B cell (primary cell): Measurements from ENCODE around the gene PARP3. TPM values are rescaled to one million over a fixed set of nuclear protein-coding genes. Genes with fewer than 3 reads are reported as not detected.

Experiments
- ATAC-seq: fragments of 200-7000 bp; cut with Tn5 transposase; one replicate; pipeline ENCODE4 v1.10.0; 2021; ENCODE audit warnings: low read depth, mild to moderate bottlenecking, moderate number of reproducible peaks, moderate library complexity
- CTCF ChIA-PET: fragments of 350-600 bp; sonication (Branson Sonifier 250); formaldehyde crosslinking; loops from one replicate; lab custom pipeline; 2021; ENCODE audit warnings: antibody characterized with exemption, inconsistent platforms; lab: Charles Lee
- POLR2A ChIA-PET: fragments of 350-600 bp; sonication (Branson Sonifier 250); formaldehyde crosslinking; loops from one replicate; lab custom pipeline; 2021; ENCODE audit warnings: antibody characterized with exemption; lab: Charles Lee
- DNase-seq: peaks from one replicate; pipeline ENCODE4 v3.0.0; 2013
- H2AFZ ChIP-seq: 2 replicates; pipeline ENCODE4 v1.6.1; 2012; ENCODE audit warnings: mild to moderate bottlenecking, low read depth, low read length; ENCODE audit not compliant: insufficient read depth, poor library complexity, severe bottlenecking
- H3K27ac ChIP-seq, 2 donors: 1 replicate in 1 of 2; 2 replicates in 1 of 2; pipeline ENCODE4 v1.5.1; 2012 to 2013; ENCODE audit warnings: low read length in 2 of 2, mild to moderate bottlenecking in 2 of 2, moderate library complexity in 1 of 2
- H3K27me3 ChIP-seq, 4 experiments: fragments of 200-600 bp in 1 of 4; sonication (generic) in 1 of 4; replicated peaks in 1 of 4; 1 replicate in 2 of 4; 2 replicates in 2 of 4; pipeline versions ENCODE4 v1.6.1 to v1.7.0; 2013 to 2016; ENCODE audit warnings: low read length in 3 of 4, mild to moderate bottlenecking in 2 of 4, mixed read lengths in 1 of 4, moderate library complexity in 1 of 4; ENCODE audit not compliant: insufficient read depth in 4 of 4, control insufficient read depth in 3 of 4; ENCODE audit errors: control extremely low read depth in 1 of 4
- H3K36me3 ChIP-seq, 2 experiments: replicated peaks in 1 of 2; 1 replicate in 1 of 2; 2 replicates in 1 of 2; pipeline versions ENCODE4 v1.6.1 to v1.7.1; 2013; ENCODE audit warnings: low read length in 1 of 2; ENCODE audit not compliant: insufficient read depth in 2 of 2, control insufficient read depth in 1 of 2; ENCODE audit errors: control extremely low read depth in 1 of 2, extremely low read depth in 1 of 2
- H3K4me1 ChIP-seq, 2 donors: fragments of 200-600 bp in 1 of 2; sonication (generic) in 1 of 2; 1 replicate in 1 of 2; 2 replicates in 1 of 2; pipeline versions ENCODE4 v1.5.1 to v1.6.1; 2013 to 2017; ENCODE audit warnings: low read length in 2 of 2; ENCODE audit not compliant: control insufficient read depth in 2 of 2, insufficient read depth in 2 of 2
- H3K4me2 ChIP-seq: replicated peaks from 2 replicates; pipeline ENCODE3; 2012; ENCODE audit warnings: mild to moderate bottlenecking, low read depth, low read length; ENCODE audit not compliant: poor library complexity, severe bottlenecking
- H3K4me3 ChIP-seq, 5 experiments: fragments of 200-600 bp in 1 of 5; sonication (generic) in 1 of 5; 1 replicate in 3 of 5; 2 replicates in 2 of 5; pipeline versions ENCODE4 v1.5.1 to v1.7.0; 2011 to 2016; ENCODE audit warnings: low read length in 4 of 5, mild to moderate bottlenecking in 4 of 5, low read depth in 2 of 5, control low read depth in 1 of 5, moderate library complexity in 1 of 5; ENCODE audit not compliant: insufficient read depth in 1 of 5; ENCODE audit errors: control extremely low read depth in 1 of 5, extremely low read depth in 1 of 5
- H3K79me2 ChIP-seq: fragments of 200-600 bp; sonication (generic); one replicate; pipeline ENCODE4 v1.6.0; 2016; ENCODE audit warnings: low read length; ENCODE audit not compliant: control insufficient read depth, insufficient read depth
- H3K9ac ChIP-seq: fragments of 200-600 bp; sonication (generic); 2 replicates; pipeline ENCODE4 v1.6.1; 2017; ENCODE audit warnings: mild to moderate bottlenecking, low read length, moderate library complexity
- H3K9me3 ChIP-seq, 3 donors: one replicate each; pipeline versions ENCODE4 v1.6.1 to v1.7.1; 2013; ENCODE audit warnings: low read length in 2 of 3; ENCODE audit not compliant: control insufficient read depth in 2 of 3, insufficient read depth in 1 of 3; ENCODE audit errors: control extremely low read depth in 1 of 3
- H4K20me1 ChIP-seq: 2 replicates; pipeline ENCODE4 v1.6.0; 2012; ENCODE audit warnings: mild to moderate bottlenecking, low read length; ENCODE audit not compliant: insufficient read depth, control insufficient read depth, poor library complexity, severe bottlenecking
- H3K27ac Mint-ChIP-seq: one replicate; pipeline ENCODE4 v1.8.0; 2021; ENCODE audit warnings: mixed read lengths
- H3K27me3 Mint-ChIP-seq: one replicate; pipeline ENCODE4 v1.8.0; 2021; ENCODE audit warnings: mixed read lengths
- H3K4me1 Mint-ChIP-seq: one replicate; pipeline ENCODE4 v1.8.0; 2021; ENCODE audit warnings: mixed read lengths
- H3K4me3 Mint-ChIP-seq: one replicate; pipeline ENCODE4 v1.8.0; 2021; ENCODE audit warnings: mixed read lengths
- H3K9me3 Mint-ChIP-seq: one replicate; pipeline ENCODE4 v1.8.0; 2022; ENCODE audit warnings: mixed read lengths; ENCODE audit not compliant: insufficient read depth
- CTCF ChIP-seq: fragments of 200-600 bp; IDR thresholded peaks from one replicate; pipeline ENCODE4 v1.8.0; 2022; ENCODE audit warnings: antibody characterized with exemption, mild to moderate bottlenecking
- EZH2 ChIP-seq: IDR thresholded peaks from 2 replicates; pipeline ENCODE4 v1.6.1; 2012; ENCODE audit warnings: borderline replicate concordance, low read depth, mild to moderate bottlenecking, moderate library complexity, low read length; ENCODE audit not compliant: insufficient read depth, poor library complexity, severe bottlenecking
- WGBS: methylation state at CpG from one replicate; pipeline ENCODE4 v1.1.5; 2013; ENCODE audit warnings: missing lambda C conversion rate; ENCODE audit not compliant: insufficient coverage; 5-methylcytosine and 5-hydroxymethylcytosine counted together
- intact Hi-C: fragments of 100-400 bp; cut with micrococcal nuclease; formaldehyde crosslinking; loops from one replicate; pipeline ENCODE4 v1.10.0; 2022
- polyA plus RNA-seq: library from polyadenylated mRNA; depleted of rRNA; stranded (reverse); fragments of >200 nt; gene quantifications from 2 replicates; pipeline ENCODE4 v1.2.3, GENCODE V29; 2012
- total RNA-seq, 2 donors: library from RNA; stranded (reverse); fragments of 120-200 nt in 1 of 2; gene quantifications; 1 replicate in 1 of 2; 2 replicates in 1 of 2; pipeline versions ENCODE4 v1.2.3 to v1.2.4, GENCODE V29; 2013 to 2022

PARP3 gene
- total and polyA plus RNA-seq, 2 donors (not counting 1 experiment from before 2014, with no cell fraction given): 17.7 to 29.7 TPM

GRCh38 chr3:51955893-51956770 is 14.0 kb downstream of the PARP3 start:
- Histone ChIP-seq H3K36me3 (no peaks in the 10 kb centered on the region), H3K4me1 (peaks cover 7 to 10% of the 10 kb centered on the region in 2 donors), H3K27me3 (peaks cover 0 to 27% (median 15%) of the 10 kb centered on the region in 4 experiments), H3K4me3 (peak overlapping the region in 3 of 5 experiments; percentile 35 to 54 (median 51)), H2AFZ (peak overlapping the region; percentile 75), H3K9me3 (peaks cover 0 to 6% (median 0%) of the 10 kb centered on the region in 3 donors), H4K20me1 (no peaks in the 10 kb centered on the region), H3K9ac (peak overlapping the region; percentile 51), H3K4me2 (peak overlapping the region; percentile 89), H3K79me2 (no peaks in the 10 kb centered on the region), H3K27ac (no peak overlapping the region)
- H3K27me3 Mint-ChIP-seq: peaks cover 17% of the 10 kb centered on the region
- 8% methylated on average over 94 of the region's 97 CpGs for WGBS
- ChIA-PET CTCF (interaction anchor here (1.3 kb wide), 1 partner anchor 17 kb away, joined by 4 read pairs; no protein-coding TSS in a partner anchor), POLR2A (no interaction called here)
- H3K27ac Mint-ChIP-seq: no peak overlapping the region
- TF ChIP-seq EZH2 (no peak), CTCF (peak; percentile 68)
- DNase-seq (peak; percentile 61), ATAC-seq (peak; percentile 73)
- no peaks in the 10 kb centered on the region for H3K9me3 Mint-ChIP-seq
- peaks cover 5% of the 10 kb centered on the region for H3K4me1 Mint-ChIP-seq
- H3K4me3 Mint-ChIP-seq: peak overlapping the region; percentile 71
- intact Hi-C loops: loop anchor here (1.0 kb wide), 1 partner anchor 19 kb away; the partner anchor contains the start of gene ABHD14A
